ENCODE data around the gene FBLN2.

- TF ChIP-seq SIN3A (IDR thresholded peaks at IDR 0.05; ENCODE audit: low read depth) (no peak), POLR2A (IDR thresholded peaks at IDR 0.05; ENCODE audit: borderline replicate concordance, extremely low read depth, insufficient read depth, insufficient read length) (no peak), FOSL1 (IDR thresholded peaks at IDR 0.05; ENCODE audit: low read depth) (no peak), EGR1 (IDR thresholded peaks at IDR 0.05; ENCODE audit: low read depth) (no peak), CTCF (IDR thresholded peaks at IDR 0.05 in 2 of 3, conservative IDR thresholded peaks at IDR 0.05 in 1 of 3; ENCODE audit: borderline replicate concordance in 1 of 3, insufficient read depth in 1 of 3, low read depth in 2 of 3, low read length in 2 of 3) (no peak), ATF3 (IDR thresholded peaks at IDR 0.05) (no peak), REST (IDR thresholded peaks at IDR 0.05; ENCODE audit: low read depth) (no peak), MAX (IDR thresholded peaks at IDR 0.05) (no peak), ZBTB33 (IDR thresholded peaks at IDR 0.05; ENCODE audit: extremely low read depth, insufficient replicate concordance, low read length) (no peak), POLR2AphosphoS5 (IDR thresholded peaks at IDR 0.05; ENCODE audit: low read depth, low read length) (no peak), RAD21 (IDR thresholded peaks at IDR 0.05; ENCODE audit: low read depth) (no peak), EZH2phosphoT487 (IDR thresholded peaks at IDR 0.05; ENCODE audit: borderline replicate concordance) (no peak)
Measured at GRCh38 chr3:13594146-13594545, 45.2 kb downstream of the FBLN2 start.

Data from HCT116 (cell line).